Motor neuron (in vitro differentiated cells): ENCODE data around the gene C10orf71. TPM values are rescaled to one million over a fixed set of nuclear protein-coding genes. Genes with fewer than 3 reads are reported as not detected.

Source experiments
- ATAC-seq, 8 experiments: fragments of 200-7000 bp; cut with Tn5 transposase; replicated peaks in 6 of 8; 2 replicates each; pipeline ENCODE4 v1.8.0; 2021; ENCODE audit warnings: mild to moderate bottlenecking in 8 of 8, moderate library complexity in 8 of 8
- H3K27ac ChIP-seq, 2 donors: fragments of 250-450 bp; sonication (Bioruptor Pico); 2 replicates each; pipeline ENCODE4 v1.9.0; 2021; ENCODE audit warnings: antibody characterized with exemption in 2 of 2, mild to moderate bottlenecking in 2 of 2, moderate library complexity in 1 of 2
- H3K4me1 ChIP-seq, 2 donors: fragments of 250-450 bp; sonication (Bioruptor Pico); replicated peaks in 1 of 2; 2 replicates each; pipeline ENCODE4 v1.6.1; 2021; ENCODE audit warnings: antibody characterized with exemption in 2 of 2, mild to moderate bottlenecking in 2 of 2, moderate library complexity in 1 of 2
- H3K4me3 ChIP-seq, 5 donors: fragments of 250-450 bp; sonication (Bioruptor Pico); 2 replicates each; pipeline ENCODE4 v1.9.0; 2021; ENCODE audit warnings: antibody characterized with exemption in 5 of 5, mild to moderate bottlenecking in 5 of 5, moderate library complexity in 4 of 5
- WGBS, 10 experiments: fragments of 450-650 bp; shearing (Covaris generic); methylation state at CpG; one replicate each; pipeline ENCODE4 v1.0.0; 2022; 5-methylcytosine and 5-hydroxymethylcytosine counted together
- in situ Hi-C, 9 experiments: fragments of 400-800 bp; cut with MboI; loops; one replicate each; pipeline ENCODE4 v1.15.0; 2021; ENCODE audit warnings: low sequenced_read_pairs in 9 of 9, low pct_unique_long_range_greater_than_20kb in 2 of 9; ENCODE audit not compliant: unreplicated experiment in 9 of 9
- total RNA-seq, 8 experiments: library from RNA; unstranded; fragments of 300-600 nt; gene quantifications; 2 replicates each; pipeline versions ENCODE4 v1.2.3 to v1.2.4, GENCODE V29; 2022

C10orf71 gene, protein sequence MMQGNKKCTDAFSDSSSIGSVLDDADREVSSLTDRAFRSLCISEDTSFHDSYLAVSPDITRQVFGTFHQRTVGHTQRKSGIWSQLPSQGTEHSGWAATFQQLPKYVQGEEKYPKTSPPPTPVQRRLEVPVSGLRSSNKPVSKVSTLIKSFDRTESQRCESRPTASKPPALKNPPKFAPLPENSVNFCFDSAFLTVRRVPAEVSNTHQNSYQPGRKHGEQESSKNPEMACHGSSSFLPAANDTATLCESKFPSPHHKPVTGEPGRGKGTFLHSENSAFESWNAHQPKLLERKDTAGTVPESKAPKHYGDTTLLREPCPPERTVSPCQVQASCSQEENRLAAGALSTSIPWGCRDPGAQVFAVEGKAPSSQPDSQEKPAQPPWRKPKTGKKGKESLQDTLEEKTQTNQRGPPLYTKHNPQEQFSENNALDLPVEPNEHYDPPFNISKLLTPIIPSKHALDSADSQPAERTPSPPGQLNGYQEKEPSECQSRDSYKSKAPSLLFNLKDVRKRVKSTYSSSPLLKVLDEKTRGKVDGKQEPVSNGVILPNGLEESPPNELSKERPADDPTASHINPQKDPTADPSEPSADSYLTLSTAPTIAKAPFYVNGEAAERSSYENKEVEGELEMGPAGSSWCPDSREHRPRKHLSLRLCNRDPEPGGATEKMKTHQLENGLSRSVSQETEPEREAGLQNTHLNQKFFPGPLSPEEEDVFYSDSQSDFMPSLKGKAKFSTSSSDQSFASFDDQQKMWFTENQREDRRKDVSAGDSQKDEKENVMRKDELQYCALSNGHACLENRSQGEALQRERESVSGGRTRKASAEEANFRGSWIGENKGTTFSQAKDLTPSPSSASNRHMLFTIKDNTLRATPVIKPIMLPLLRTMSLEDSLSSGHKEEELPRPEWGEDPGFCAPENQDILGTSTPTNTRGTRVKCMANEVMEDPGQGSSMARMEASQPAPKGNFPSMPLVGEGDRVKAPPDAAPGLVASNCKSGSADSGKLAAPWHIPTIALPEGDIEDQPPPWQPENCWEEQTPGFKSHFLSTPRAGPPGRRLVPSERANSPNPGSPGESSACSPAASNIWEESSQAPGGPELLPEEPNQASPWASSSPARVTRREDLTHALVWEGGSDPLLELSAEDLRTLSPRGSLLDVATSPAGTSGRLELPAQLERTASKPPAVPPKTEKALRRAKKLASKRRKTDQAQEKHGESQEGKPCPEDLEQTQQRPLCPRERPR (N-terminal part only)
- total RNA-seq = 1 to 10 TPM in 1 of 8 experiments, under 1 TPM in 5, not detected in 2; 0.04 to 1.6 (median 0.22) TPM

DNA sequence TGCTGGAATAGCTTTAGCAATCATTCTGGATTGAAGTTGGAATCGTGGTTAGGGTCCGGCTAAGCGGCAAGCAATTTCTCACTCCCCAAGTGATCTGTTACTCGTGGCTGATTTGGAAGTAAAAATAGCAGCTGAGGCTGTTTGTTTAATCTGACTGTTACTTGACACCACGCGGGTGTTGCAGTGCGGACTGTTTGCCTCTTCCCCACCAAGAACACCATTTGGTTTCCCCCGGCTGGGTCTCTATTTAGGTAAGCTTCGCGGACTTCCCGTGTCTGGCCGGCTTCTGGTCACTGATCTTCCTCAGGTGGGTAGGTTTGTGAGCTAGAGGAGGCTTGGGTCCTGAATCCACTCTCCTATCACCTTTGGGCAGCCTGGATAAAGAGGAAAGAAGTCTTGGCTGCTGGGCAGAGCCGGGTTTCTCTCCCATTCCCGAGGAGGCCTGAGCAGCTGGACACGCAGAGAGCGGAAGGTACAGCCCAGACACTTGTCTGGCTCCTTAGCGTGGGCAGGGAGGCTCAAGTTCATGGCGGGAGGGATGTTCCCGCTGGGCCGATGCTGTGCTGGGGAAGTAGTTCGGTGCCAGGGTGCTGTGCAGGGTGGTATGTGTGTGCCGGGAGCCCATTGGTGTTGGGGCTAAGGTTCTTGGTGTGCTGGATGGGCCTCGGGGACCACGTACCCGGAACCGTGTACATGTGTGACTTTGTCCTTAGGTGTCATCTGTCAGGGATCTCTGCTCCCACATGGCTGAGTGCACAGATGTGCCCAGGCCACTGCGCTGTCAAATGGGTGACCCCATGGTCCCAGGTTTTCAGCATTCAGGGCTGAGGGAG lies at the start of gene C10orf71:
Gene C10orf71, plus strand, starts transcription at position 188 of the 833 bp plus-strand sequence. CDS start 23,376 bp downstream, outside the sequence.
- in situ Hi-C loops = no loop called here
- ATAC-seq = peak in 3 of 8 experiments; percentile 7 to 58 (median 30)
- Histone ChIP-seq H3K4me1 (peaks cover 0 to 3% of the 10 kb centered on the region in 2 donors), H3K27ac (no peak within 1 kb of the TSS), H3K4me3 (no peak within 1 kb of the TSS)
- 26 to 86% (median 70%) methylated on average over 3 to 15 of the region's 27 CpGs; no CpG with 5 or more reads in 3 of the 10 experiments for WGBS, 10 experiments

- no peak for ATAC-seq
- Histone ChIP-seq H3K27ac (no peak overlapping the region), H3K4me1 (no peaks in the 10 kb centered on the region), H3K4me3 (no peak overlapping the region)
- 60 to 100% (median 82%) methylated on average over 1 to 11 of the region's 11 CpGs for WGBS, 10 experiments
- in situ Hi-C loops = no loop called here
These were observed 46.5 kb upstream of the C10orf71 start for GRCh38 chr10:49252313-49253034.

DNA sequence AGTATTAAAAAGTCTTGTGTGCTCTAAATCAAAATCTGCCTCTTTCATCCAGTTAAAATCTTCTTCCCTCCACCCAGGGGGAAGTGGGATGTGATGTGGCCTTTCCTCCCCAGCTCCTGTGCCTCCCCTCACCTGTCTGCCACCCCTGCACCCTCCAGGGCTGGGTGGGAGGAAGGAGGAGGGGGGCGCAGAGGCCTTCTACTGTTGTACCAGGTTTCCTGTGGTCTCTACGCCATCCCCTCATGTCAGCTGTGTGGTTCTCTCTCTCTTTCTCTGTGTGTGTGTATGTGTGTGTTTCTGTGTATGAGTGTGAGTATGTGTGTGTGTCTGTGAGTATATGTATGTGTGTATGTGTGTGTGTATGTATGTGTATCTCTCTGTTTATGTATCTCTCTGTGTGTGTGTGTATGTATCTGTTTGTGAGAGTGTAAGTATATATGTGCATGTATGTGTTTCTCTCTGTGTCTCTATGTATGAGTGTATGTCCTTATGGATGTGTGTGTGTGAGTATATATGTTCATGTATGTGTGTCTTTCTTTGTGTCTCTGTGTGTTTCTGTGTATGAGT lies 45.5 kb upstream of the C10orf71 start:
- Histone ChIP-seq H3K4me3 (no peak overlapping the region), H3K27ac (no peak overlapping the region), H3K4me1 (no peaks in the 10 kb centered on the region)
- no peak for ATAC-seq
- 80% methylated on average over 1 of the region's 2 CpGs; no CpG with 5 or more reads in 9 of the 10 experiments for WGBS, 10 experiments
- in situ Hi-C loops = no loop called here

DNA sequence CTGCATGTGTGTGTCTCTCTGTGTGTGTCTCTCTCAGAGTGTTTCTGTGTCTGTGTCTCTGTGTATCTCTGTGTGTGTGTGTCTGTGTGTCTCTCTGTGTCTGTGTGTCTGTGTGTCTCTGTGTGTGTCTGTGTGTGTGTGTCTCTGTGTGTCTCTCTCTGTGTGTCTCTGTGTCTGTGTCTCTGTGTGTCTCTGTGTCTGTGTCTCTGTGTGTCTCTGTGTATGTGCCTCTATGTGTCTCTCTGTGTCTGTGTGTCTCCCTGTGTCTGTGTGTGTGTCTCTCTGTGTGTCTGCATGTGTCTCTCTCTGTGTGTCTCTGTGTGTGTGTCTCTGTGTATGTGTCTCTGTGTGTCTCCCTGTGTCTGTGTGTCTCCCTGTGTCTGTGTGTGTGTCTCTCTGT lies 44.8 kb upstream of the C10orf71 start:
- no peak overlapping the region for H3K4me3 ChIP-seq
- no peaks in the 10 kb centered on the region for H3K4me1 ChIP-seq
- in situ Hi-C loops = no loop called here
- no peak for ATAC-seq
- H3K27ac ChIP-seq = no peak overlapping the region

DNA sequence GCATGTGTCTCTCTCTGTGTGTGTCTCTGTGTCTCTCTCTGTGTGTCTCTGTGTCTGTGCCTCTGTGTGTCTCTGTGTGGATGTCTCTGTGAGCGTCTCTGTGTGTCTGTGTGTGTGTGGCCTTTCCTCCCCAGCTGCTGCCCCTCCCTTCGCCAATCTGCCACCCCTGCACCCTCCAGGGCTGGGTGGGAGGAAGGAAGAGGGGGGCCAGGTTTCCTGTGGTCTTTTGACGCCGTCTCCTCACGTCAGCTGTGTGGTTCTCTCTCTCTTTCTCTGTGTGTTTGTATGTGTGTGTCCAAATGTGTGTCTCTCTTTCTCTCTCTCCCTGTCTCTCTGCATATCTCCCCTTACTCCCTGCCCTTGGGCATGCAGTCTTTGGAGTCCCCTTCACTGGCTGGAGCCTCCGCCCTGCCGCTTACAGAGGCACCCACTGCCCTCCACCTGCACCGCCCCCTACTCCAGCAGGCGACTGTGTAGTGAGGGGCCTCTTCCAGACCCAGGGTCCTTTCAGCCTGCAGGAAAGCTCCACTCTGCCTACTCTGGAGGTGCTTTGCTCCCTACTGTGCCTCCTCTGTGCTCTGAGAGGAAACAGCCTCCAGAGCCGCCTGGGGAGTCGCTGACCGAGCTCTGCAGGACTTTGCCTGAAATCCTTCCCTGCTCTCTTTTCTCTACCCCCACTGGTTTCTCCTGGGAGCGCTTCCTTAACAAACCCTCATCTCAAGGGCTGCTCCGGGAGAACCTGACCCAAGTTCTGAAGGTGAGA lies 44.2 kb upstream of the C10orf71 start:
- Histone ChIP-seq H3K27ac (no peak overlapping the region), H3K4me3 (no peak overlapping the region), H3K4me1 (no peaks in the 10 kb centered on the region)
- WGBS, 10 experiments = 47 to 100% (median 77%) methylated on average over 1 to 8 of the region's 14 CpGs; no CpG with 5 or more reads in 4 of the 10 experiments
- in situ Hi-C loops = no loop called here
- peak in 1 of 8 experiments; percentile 39 for ATAC-seq

DNA sequence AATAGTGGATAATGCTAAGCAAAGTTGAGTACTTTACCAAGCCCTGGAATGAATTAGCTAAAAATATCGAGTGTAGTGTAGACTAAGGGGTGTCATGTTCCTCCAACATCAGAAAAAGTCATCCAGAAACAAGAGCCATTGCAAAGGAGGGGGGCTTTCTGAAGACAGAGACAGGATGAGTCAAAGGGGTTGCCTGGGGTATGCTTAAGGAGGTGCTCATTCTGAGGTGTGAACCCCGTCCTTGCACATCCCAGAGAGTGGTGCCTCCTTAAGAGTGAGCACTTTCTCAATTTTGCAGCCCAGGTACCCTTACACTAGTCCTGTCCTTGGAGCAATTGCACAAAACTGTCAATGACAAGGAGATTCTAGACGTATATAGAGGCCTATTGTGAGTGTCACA lies 43.1 kb upstream of the C10orf71 start:
- H3K4me3 ChIP-seq = no peak overlapping the region
- no peak for ATAC-seq
- 17 to 90% (median 40%) methylated on average over 1 to 2 of the region's 3 CpGs; no CpG with 5 or more reads in 5 of the 10 experiments for WGBS, 10 experiments
- H3K27ac ChIP-seq = no peak overlapping the region
- in situ Hi-C loops = no loop called here
- H3K4me1 ChIP-seq = no peaks in the 10 kb centered on the region

- H3K4me3 ChIP-seq = no peak overlapping the region
- WGBS, 10 experiments = 0 to 100% (median 82%) methylated on average over 1 of the region's 1 CpG; no CpG with 5 or more reads in 4 of the 10 experiments
- no peak overlapping the region for H3K27ac ChIP-seq
- in situ Hi-C loops = no loop called here
- H3K4me1 ChIP-seq = no peaks in the 10 kb centered on the region
- ATAC-seq = no peak
These were observed 41.8 kb upstream of the C10orf71 start for GRCh38 chr10:49257154-49257553.

DNA sequence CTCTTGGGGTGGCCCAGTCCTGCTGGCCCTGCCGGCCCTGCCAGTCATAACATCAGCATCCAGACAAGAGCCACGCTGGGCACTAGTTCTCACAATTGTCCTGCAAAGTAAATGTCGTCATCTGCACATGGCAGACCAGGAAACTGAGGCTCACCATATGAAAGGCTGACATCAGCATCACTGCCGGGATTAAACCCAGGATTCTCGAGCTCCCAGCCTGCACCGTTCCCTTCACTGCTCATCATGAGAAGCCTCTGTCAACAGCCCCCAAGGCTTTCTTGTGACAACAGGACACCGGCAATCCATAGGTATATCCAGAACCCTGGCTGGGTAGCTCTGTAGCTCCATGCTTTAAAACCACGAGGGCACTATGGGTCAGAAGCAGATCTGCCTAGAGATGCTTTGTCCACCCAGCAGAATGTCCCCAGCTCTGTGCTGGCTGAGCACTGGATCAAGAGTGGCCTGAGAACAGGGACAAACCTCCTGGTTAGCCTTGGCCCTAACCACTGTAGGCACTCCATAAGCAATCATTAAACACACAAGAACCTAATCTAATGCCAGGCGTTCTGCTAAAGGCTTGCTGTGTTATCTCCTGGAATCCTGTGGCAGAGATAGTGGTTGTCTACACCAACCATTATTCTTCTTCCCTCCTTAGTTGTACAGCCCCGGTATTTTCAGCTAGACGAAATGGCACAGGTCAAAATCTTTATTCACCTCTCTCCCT lies 41.2 kb upstream of the C10orf71 start:
- no peak for ATAC-seq
- 28 to 94% (median 63%) methylated on average over 1 to 9 of the region's 11 CpGs; no CpG with 5 or more reads in 1 of the 10 experiments for WGBS, 10 experiments
- Histone ChIP-seq H3K4me3 (no peak overlapping the region), H3K27ac (no peak overlapping the region), H3K4me1 (no peaks in the 10 kb centered on the region)
- in situ Hi-C loops = no loop called here

- no peak overlapping the region for H3K27ac ChIP-seq
- H3K4me1 ChIP-seq = no peaks in the 10 kb centered on the region
- no peak overlapping the region for H3K4me3 ChIP-seq
- in situ Hi-C loops = no loop called here
- ATAC-seq = no peak
These were observed 40.7 kb upstream of the C10orf71 start for GRCh38 chr10:49258350-49258683.

DNA sequence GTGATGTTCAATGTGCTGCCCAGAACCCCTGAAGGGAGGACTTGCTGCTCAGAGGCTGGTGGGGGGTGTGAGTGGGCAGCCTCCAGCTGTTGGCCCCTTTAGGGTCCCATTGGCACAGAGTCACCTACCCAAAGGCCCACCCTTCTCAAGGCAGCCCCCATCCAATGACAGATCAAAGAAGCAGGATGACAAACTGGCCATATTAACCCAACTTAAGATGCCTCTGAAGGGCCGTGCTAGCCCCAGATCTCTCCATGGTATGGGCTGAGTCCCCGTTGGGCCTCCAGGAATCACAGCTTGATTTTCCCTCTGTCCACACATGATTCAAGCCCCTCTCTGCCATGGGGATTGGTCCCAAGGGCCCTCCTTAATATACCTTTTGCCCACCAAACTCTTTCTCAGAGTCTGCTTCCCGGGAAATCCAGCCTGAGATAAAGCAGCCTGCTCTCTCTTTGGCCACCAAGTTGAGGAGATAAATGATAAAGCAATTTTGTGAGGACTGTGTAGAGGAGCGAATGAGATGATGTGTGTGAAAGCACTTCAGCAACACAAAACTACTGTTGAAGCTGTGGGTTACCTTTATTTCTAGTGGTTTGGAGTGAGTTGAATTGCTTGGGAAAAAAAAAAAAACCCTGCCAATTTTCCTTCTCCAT lies 38.2 kb upstream of the C10orf71 start:
- no peak for ATAC-seq
- H3K27ac ChIP-seq = no peak overlapping the region
- no peak overlapping the region for H3K4me3 ChIP-seq
- 33 to 92% (median 77%) methylated on average over 2 to 3 of the region's 4 CpGs; no CpG with 5 or more reads in 5 of the 10 experiments for WGBS, 10 experiments
- no peaks in the 10 kb centered on the region for H3K4me1 ChIP-seq
- in situ Hi-C loops = no loop called here
